Coronary artery (tissue), 2 donors: ENCODE data around the gene CLEC20A.

ENCODE experiments used
- DNase-seq: peaks from one replicate; pipeline ENCODE4 v3.0.0-alpha.2; 2017; ENCODE audit warnings: low spot score
- H3K27ac ChIP-seq, 2 donors: fragments of 200-600 bp; sonication (generic); one replicate each; pipeline ENCODE4 v1.5.1; 2016 to 2019
- H3K4me3 ChIP-seq: fragments of 200-600 bp; sonication (generic); 2 replicates; pipeline ENCODE4 v1.5.1; 2016; ENCODE audit warnings: mild to moderate bottlenecking, moderate library complexity
- CTCF ChIP-seq: fragments of 200-600 bp; sonication (generic); IDR thresholded peaks from one replicate; pipeline ENCODE4 v1.5.1; 2019; ENCODE audit warnings: antibody characterized with exemption

Gene CLEC20A

GRCh38 chr1:178500936-178501554, 4.3 kb upstream of the CLEC20A start:
- no peak overlapping the region for H3K27ac ChIP-seq
- no peak for DNase-seq
- H3K4me3 ChIP-seq, result no peak overlapping the region
- no peak for TF ChIP-seq CTCF

- no peak overlapping the region for H3K27ac ChIP-seq
- DNase-seq, result no peak
- no peak for TF ChIP-seq CTCF
- H3K4me3 ChIP-seq, result no peak overlapping the region
Observed at GRCh38 chr1:178500091-178500770, 3.5 kb upstream of the CLEC20A start.

GRCh38 chr1:178498896-178499675, 2.3 kb upstream of the CLEC20A start:
- no peak for TF ChIP-seq CTCF
- Histone ChIP-seq H3K4me3 (no peak overlapping the region), H3K27ac (no peak overlapping the region)
- DNase-seq, result no peak

- no peak overlapping the region for H3K4me3 ChIP-seq
- no peak overlapping the region for H3K27ac ChIP-seq
- no peak for TF ChIP-seq CTCF
- DNase-seq, result no peak
Observed at GRCh38 chr1:178497903-178498478, 1.2 kb upstream of the CLEC20A start.

GRCh38 chr1:178495741-178496409, 889 bp downstream of the CLEC20A start:
- TF ChIP-seq CTCF, result no peak
- DNase-seq, result no peak
- Histone ChIP-seq H3K27ac (no peak overlapping the region), H3K4me3 (no peak overlapping the region)

GRCh38 chr1:178495158-178495557, 1.6 kb downstream of the CLEC20A start:
- no peak overlapping the region for H3K4me3 ChIP-seq
- no peak for TF ChIP-seq CTCF
- H3K27ac ChIP-seq, result no peak overlapping the region
- no peak for DNase-seq
